Glutamatergic neuron (in vitro differentiated cells): ENCODE data around the gene UBAC1. TPM values are rescaled to one million over a fixed set of nuclear protein-coding genes. Genes with fewer than 3 reads are reported as not detected.
"Not testable (repeated sequence)": the region's sequence is repeated elsewhere in the genome, so short reads cannot be mapped to it uniquely, and the experiment has no call there.

Experiments used
- DNase-seq: peaks from one replicate; pipeline ENCODE4 v3.0.0; 2022
- H3K27ac Mint-ChIP-seq: one replicate; pipeline ENCODE4 v1.8.0; 2020; ENCODE audit warnings: mild to moderate bottlenecking, mixed read lengths, inconsistent platforms; ENCODE audit not compliant: unreplicated experiment
- H3K27me3 Mint-ChIP-seq: one replicate; pipeline ENCODE4 v1.8.0; 2020; ENCODE audit warnings: mild to moderate bottlenecking, moderate library complexity, mixed read lengths, inconsistent platforms; ENCODE audit not compliant: unreplicated experiment
- H3K36me3 Mint-ChIP-seq: one replicate; pipeline ENCODE4 v1.8.0; 2020; ENCODE audit warnings: mild to moderate bottlenecking, mixed read lengths, inconsistent platforms; ENCODE audit not compliant: unreplicated experiment
- H3K4me1 Mint-ChIP-seq: one replicate; pipeline ENCODE4 v1.8.0; 2020; ENCODE audit warnings: mild to moderate bottlenecking, low read depth, mixed read lengths, inconsistent platforms; ENCODE audit not compliant: unreplicated experiment
- H3K4me3 Mint-ChIP-seq: one replicate; pipeline ENCODE4 v1.8.0; 2020; ENCODE audit warnings: mild to moderate bottlenecking, mixed read lengths, inconsistent platforms; ENCODE audit not compliant: unreplicated experiment
- H3K9me3 Mint-ChIP-seq: one replicate; pipeline ENCODE4 v1.8.0; 2020; ENCODE audit warnings: mild to moderate bottlenecking, moderate library complexity, mixed read lengths, inconsistent platforms; ENCODE audit not compliant: unreplicated experiment
- total RNA-seq: library from RNA; stranded (reverse); fragmentation: NEBNext Ultra II Directional; extraction: Animal tissue kit (Norgen Biotek cat#: 25700); gene quantifications from one replicate; pipeline ENCODE4 v1.2.1, GENCODE V29; 2021; ENCODE audit not compliant: unreplicated experiment
- TF ChIP-seq, protein P1 (sequence below): fragments of 200-600 bp; sonication (generic); IDR thresholded peaks from one replicate; pipeline ENCODE4 v1.5.0; 2021; ENCODE audit not compliant: partially characterized antibody, unreplicated experiment

UBAC1 gene
- total RNA-seq, 1 donor from 2014 or later: 48.4 TPM

GRCh38 chr9:135970128-135970815, 9.1 kb upstream of the UBAC1 start:
- DNase-seq: no peak
- Mint-ChIP-seq H3K27ac (no peak overlapping the region), H3K4me1 (peaks cover 15% of the 10 kb centered on the region), H3K9me3 (peaks cover 8% of the 10 kb centered on the region), H3K4me3 (no peak overlapping the region), H3K36me3 (no peaks in the 10 kb centered on the region), H3K27me3 (peaks cover 4% of the 10 kb centered on the region)
- TF ChIP-seq, protein P1, sequence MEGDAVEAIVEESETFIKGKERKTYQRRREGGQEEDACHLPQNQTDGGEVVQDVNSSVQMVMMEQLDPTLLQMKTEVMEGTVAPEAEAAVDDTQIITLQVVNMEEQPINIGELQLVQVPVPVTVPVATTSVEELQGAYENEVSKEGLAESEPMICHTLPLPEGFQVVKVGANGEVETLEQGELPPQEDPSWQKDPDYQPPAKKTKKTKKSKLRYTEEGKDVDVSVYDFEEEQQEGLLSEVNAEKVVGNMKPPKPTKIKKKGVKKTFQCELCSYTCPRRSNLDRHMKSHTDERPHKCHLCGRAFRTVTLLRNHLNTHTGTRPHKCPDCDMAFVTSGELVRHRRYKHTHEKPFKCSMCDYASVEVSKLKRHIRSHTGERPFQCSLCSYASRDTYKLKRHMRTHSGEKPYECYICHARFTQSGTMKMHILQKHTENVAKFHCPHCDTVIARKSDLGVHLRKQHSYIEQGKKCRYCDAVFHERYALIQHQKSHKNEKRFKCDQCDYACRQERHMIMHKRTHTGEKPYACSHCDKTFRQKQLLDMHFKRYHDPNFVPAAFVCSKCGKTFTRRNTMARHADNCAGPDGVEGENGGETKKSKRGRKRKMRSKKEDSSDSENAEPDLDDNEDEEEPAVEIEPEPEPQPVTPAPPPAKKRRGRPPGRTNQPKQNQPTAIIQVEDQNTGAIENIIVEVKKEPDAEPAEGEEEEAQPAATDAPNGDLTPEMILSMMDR: no peak

DNA sequence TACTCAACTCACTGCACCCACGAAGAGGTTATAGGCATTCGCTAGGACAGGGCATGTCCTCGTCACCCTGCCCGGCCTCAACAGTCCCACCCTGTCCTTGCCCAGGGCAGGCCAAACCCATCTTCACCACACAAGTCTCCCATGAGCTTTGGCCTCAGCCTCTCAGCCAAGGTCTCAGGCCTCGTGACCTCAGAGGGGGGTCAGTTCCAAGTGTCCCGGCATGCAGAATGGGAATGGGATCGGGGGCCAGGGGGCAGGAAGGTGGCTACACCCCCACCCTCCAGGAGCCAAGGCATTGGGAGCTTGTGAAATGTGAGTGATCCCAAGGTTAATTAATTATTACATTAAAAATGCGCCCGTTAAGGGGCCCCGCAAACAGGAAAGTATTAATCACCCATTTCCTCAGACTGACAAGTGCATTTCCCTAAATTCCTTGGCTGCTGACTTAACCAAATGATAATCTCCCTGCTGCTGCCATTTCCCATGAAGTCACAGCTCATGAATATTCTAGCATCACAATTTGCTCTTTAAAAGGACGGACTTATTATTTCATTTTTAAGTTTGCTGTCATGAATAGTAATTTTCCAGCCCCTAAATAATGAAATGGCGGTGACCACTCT, 8.0 kb upstream of the UBAC1 start:
- TF ChIP-seq, protein P1: no peak
- H3K27ac Mint-ChIP-seq: no peak overlapping the region
- peaks cover 4% of the 10 kb centered on the region for H3K9me3 Mint-ChIP-seq
- no peak overlapping the region for H3K4me3 Mint-ChIP-seq
- peaks cover 4% of the 10 kb centered on the region for H3K27me3 Mint-ChIP-seq
- peaks cover 15% of the 10 kb centered on the region for H3K4me1 Mint-ChIP-seq
- DNase-seq: no peak
- H3K36me3 Mint-ChIP-seq: no peaks in the 10 kb centered on the region

DNA sequence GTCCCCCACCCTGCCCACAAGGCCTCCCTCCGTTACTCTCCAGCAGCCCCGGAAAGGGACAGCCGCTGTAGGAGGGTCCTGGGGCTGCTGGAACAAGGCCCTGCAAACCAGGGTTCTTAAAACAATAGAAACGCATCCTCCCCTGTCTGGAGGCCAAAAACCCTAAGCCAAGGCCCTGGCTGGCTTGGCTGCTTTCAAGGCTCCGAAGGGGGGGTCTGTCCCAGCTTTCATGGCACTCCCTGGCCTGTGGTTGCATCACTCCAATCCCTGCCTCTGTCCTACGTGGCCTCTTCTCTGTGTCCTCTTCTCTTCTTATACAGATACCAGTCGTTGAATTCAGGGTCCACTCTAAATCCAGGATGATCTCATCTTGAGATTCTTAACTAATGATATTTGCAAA, 7.4 kb upstream of the UBAC1 start:
- H3K4me1 Mint-ChIP-seq: peaks cover 12% of the 10 kb centered on the region
- H3K27me3 Mint-ChIP-seq: peaks cover 8% of the 10 kb centered on the region
- TF ChIP-seq, protein P1: no peak
- peaks cover 3% of the 10 kb centered on the region for H3K9me3 Mint-ChIP-seq
- H3K27ac Mint-ChIP-seq: no peak overlapping the region
- H3K4me3 Mint-ChIP-seq: no peak overlapping the region
- DNase-seq: no peak
- H3K36me3 Mint-ChIP-seq: no peaks in the 10 kb centered on the region

DNA sequence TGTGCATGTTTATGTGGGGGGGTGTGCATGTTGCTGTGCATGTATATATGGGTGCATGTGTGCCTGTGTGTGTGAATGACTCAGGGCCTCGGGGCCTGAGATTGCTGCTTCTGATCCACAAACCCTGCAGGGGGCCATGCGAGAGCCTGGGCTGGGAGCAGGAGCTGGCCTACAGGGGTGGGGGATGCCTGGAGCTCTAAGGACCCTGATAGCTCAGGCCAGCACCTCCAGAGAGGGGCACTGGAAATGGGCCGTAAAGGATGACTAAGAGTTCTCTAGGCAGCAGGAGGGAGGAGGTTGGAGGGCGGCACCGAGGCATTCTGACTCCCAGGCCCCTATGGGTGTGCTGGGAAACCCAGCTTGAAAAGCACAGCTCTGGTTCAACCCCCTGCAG, 6.9 kb upstream of the UBAC1 start:
- no peak for DNase-seq
- H3K36me3 Mint-ChIP-seq: no peaks in the 10 kb centered on the region
- H3K4me1 Mint-ChIP-seq: peaks cover 9% of the 10 kb centered on the region
- H3K9me3 Mint-ChIP-seq: peaks cover 3% of the 10 kb centered on the region
- TF ChIP-seq, protein P1: no peak
- H3K27ac Mint-ChIP-seq: peak overlapping the region; percentile 59
- peak overlapping the region; percentile 47 for H3K4me3 Mint-ChIP-seq
- H3K27me3 Mint-ChIP-seq: peaks cover 10% of the 10 kb centered on the region

- not testable (repeated sequence) for H3K36me3 Mint-ChIP-seq, DNase-seq, H3K9me3 Mint-ChIP-seq, H3K27me3 Mint-ChIP-seq, H3K4me3 Mint-ChIP-seq, H3K27ac Mint-ChIP-seq
- H3K4me1 Mint-ChIP-seq: peaks cover 13% of the 10 kb centered on the region
These were observed 5.7 kb upstream of the UBAC1 start for GRCh38 chr9:135966916-135967260.
